Nephron (organoid): ENCODE data around the gene GNB1L.
A peak's percentile ranks its signal among the peaks of the same experiment; 100 is the strongest.

Source experiments
- H3K27ac Mint-ChIP-seq, 3 experiments: 2 replicates each; pipeline ENCODE4 v1.8.0; 2020; ENCODE audit warnings: mixed read lengths in 3 of 3, mild to moderate bottlenecking in 2 of 3, moderate library complexity in 1 of 3
- H3K27me3 Mint-ChIP-seq: 2 replicates; pipeline ENCODE4 v1.8.0; 2021; ENCODE audit warnings: low read depth, mild to moderate bottlenecking, moderate library complexity, mixed read lengths
- H3K36me3 Mint-ChIP-seq: 2 replicates; pipeline ENCODE4 v1.8.0; 2020; ENCODE audit warnings: low read depth, mixed read lengths
- H3K4me1 Mint-ChIP-seq: 2 replicates; pipeline ENCODE4 v1.8.0; 2020; ENCODE audit warnings: mixed read lengths
- H3K4me3 Mint-ChIP-seq, 3 experiments: 2 replicates each; pipeline ENCODE4 v1.8.0; 2020; ENCODE audit warnings: mild to moderate bottlenecking in 3 of 3, mixed read lengths in 3 of 3, moderate library complexity in 2 of 3
- H3K9me3 Mint-ChIP-seq: 2 replicates; pipeline ENCODE4 v1.8.0; 2020; ENCODE audit warnings: mixed read lengths
- CTCF ChIP-seq, 3 experiments: fragments of 200-600 bp; sonication (generic); IDR thresholded peaks; one replicate each; pipeline ENCODE4 v1.5.0; 2021; ENCODE audit warnings: antibody characterized with exemption in 3 of 3; ENCODE audit not compliant: unreplicated experiment in 3 of 3

GNB1L gene

GRCh38 chr22:19878461-19879245 is 24.0 kb upstream of the GNB1L start:
- H3K27ac Mint-ChIP-seq, result peak overlapping the region in 1 of 3 experiments; percentile 72
- H3K4me1 Mint-ChIP-seq, result peaks cover 45% of the 10 kb centered on the region
- TF ChIP-seq CTCF (IDR thresholded peaks at IDR 0.05; ENCODE audit: unreplicated experiment in 3 of 3), result no peak
- no peaks in the 10 kb centered on the region for H3K36me3 Mint-ChIP-seq
- H3K27me3 Mint-ChIP-seq, result peaks cover 4% of the 10 kb centered on the region
- no peaks in the 10 kb centered on the region for H3K9me3 Mint-ChIP-seq
- H3K4me3 Mint-ChIP-seq, result peak overlapping the region in 1 of 3 experiments; percentile 45

DNA sequence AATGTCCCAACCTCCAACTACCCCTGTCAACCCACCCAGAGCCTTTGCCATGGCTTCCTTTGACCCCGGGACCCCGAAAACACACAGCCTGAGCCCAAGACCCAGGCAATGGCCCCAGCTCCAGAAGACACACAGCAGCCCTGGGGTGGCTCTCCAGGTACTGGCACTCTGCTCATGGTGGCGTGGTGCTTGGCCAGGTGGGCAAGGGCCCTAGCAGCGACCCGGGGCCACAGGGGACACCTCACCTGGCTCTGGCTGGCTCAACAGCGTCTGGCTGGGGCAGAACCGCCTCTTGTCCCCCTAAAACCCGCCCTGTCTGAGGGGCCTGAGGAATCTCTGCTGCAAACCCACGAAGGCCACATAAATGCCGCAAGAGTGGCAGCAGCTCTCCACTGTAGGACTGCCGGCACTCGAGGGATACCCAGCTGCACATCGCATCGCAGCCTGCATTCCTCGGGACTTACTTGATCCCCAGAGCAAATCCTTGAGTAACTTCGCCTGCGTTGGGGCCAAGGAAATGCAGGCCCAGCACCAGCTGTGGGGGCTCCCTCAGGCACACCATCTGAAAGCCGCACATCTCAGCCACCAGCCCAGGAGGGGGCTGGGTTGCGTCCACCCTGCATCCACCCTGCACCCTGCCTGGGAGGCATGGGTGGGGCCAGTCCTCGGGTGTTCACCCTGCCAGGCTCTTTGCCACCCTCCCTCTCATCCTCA is 23.1 kb upstream of the GNB1L start:
- Mint-ChIP-seq H3K9me3 (no peaks in the 10 kb centered on the region), H3K36me3 (no peaks in the 10 kb centered on the region), H3K27ac (no peak overlapping the region), H3K4me3 (no peak overlapping the region), H3K4me1 (peaks cover 45% of the 10 kb centered on the region), H3K27me3 (peaks cover 4% of the 10 kb centered on the region)
- no peak for TF ChIP-seq CTCF (IDR thresholded peaks at IDR 0.05; ENCODE audit: unreplicated experiment in 3 of 3)

DNA sequence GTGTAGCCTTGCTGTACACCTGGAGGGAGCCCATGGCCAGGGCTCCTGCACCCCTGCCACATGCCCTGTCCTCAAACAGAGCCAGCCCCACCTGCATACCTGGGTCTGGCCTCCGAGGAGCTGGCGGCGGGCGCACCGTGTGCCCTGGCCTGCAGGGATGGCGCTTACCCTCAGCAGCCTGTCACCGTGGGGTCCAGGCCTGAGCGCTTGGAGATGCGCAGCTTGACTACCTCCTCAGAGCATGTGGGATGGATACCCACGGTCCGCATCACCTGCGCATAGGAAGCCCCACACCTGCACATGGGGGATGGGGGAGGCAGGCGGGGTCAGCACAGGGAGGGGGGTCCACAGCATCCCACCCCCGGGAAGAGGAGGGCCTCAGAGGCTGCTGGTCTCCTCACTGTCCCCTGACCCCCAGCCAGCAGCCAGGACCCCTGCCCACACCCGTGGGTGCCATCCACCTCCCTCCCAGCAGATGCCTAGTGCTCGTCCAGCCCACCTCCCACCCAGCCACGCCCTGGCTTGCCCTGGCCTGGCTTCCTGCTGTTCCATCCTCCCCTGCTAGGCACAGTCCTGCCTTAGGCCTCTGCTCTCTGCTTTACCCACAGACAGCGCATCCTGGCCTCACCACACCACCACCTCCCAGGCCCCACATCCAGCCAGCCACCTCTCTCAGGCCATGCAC is 22.4 kb upstream of the GNB1L start:
- Mint-ChIP-seq H3K27ac (no peak overlapping the region), H3K4me1 (peaks cover 45% of the 10 kb centered on the region), H3K27me3 (peaks cover 4% of the 10 kb centered on the region)

GRCh38 chr22:19876314-19876940 is 21.8 kb upstream of the GNB1L start:
- H3K9me3 Mint-ChIP-seq, result no peaks in the 10 kb centered on the region
- H3K4me1 Mint-ChIP-seq, result peaks cover 38% of the 10 kb centered on the region
- H3K27ac Mint-ChIP-seq, result no peak overlapping the region
- no peaks in the 10 kb centered on the region for H3K36me3 Mint-ChIP-seq
- no peak for TF ChIP-seq CTCF (IDR thresholded peaks at IDR 0.05; ENCODE audit: unreplicated experiment in 3 of 3)
- H3K27me3 Mint-ChIP-seq, result peaks cover 4% of the 10 kb centered on the region
- H3K4me3 Mint-ChIP-seq, result no peak overlapping the region

More for the DNA sequence above, 22.4 kb upstream of the GNB1L start:
- no peaks in the 10 kb centered on the region for H3K36me3 Mint-ChIP-seq
- no peaks in the 10 kb centered on the region for H3K9me3 Mint-ChIP-seq
- H3K4me3 Mint-ChIP-seq, result no peak overlapping the region
- no peak for TF ChIP-seq CTCF (IDR thresholded peaks at IDR 0.05; ENCODE audit: unreplicated experiment in 3 of 3)

GRCh38 chr22:19875531-19876313 is 21.0 kb upstream of the GNB1L start:
- no peaks in the 10 kb centered on the region for H3K9me3 Mint-ChIP-seq
- H3K27me3 Mint-ChIP-seq, result no peaks in the 10 kb centered on the region
- H3K27ac Mint-ChIP-seq, result no peak overlapping the region
- H3K36me3 Mint-ChIP-seq, result no peaks in the 10 kb centered on the region
- H3K4me1 Mint-ChIP-seq, result peaks cover 31% of the 10 kb centered on the region
- no peak overlapping the region for H3K4me3 Mint-ChIP-seq
- TF ChIP-seq CTCF (IDR thresholded peaks at IDR 0.05; ENCODE audit: unreplicated experiment in 3 of 3), result no peak
